ENCODE data around the gene RNU6-9.

DNA sequence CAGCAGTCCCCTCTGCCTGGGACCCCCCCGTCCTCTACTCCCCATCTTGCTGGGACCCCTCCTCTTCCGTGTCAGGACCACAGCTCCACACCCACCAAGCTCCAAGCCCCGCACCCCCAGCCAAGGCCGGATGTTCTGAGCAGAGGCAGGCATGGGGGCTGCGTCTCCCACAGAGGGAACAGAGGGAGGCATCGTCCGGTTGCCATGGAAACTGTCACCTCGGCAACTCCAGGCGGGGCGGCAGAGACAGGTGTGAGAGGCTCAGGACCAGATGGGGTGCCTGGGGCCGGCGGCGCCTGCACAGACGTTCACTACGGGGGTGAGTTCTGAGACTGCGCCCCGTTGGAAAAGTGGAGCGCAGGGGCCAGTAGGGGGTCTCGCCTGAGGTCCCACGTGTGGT, 5.4 kb downstream of the RNU6-9 start:
- TF ChIP-seq, protein P1, sequence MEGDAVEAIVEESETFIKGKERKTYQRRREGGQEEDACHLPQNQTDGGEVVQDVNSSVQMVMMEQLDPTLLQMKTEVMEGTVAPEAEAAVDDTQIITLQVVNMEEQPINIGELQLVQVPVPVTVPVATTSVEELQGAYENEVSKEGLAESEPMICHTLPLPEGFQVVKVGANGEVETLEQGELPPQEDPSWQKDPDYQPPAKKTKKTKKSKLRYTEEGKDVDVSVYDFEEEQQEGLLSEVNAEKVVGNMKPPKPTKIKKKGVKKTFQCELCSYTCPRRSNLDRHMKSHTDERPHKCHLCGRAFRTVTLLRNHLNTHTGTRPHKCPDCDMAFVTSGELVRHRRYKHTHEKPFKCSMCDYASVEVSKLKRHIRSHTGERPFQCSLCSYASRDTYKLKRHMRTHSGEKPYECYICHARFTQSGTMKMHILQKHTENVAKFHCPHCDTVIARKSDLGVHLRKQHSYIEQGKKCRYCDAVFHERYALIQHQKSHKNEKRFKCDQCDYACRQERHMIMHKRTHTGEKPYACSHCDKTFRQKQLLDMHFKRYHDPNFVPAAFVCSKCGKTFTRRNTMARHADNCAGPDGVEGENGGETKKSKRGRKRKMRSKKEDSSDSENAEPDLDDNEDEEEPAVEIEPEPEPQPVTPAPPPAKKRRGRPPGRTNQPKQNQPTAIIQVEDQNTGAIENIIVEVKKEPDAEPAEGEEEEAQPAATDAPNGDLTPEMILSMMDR (IDR thresholded peaks at IDR 0.05) = no peak
- TF ChIP-seq POLR2A (IDR thresholded peaks at IDR 0.05) = no peak
